NCI-H1694 treated with DMSO at 0.1 percent for 48 hours (cell line): ENCODE results near the gene FBRS.
"Not testable (repeated sequence)": the region's sequence is repeated elsewhere in the genome, so short reads cannot be mapped to it uniquely, and the experiment has no call there.

Experiments used
- DNase-seq: peaks from one replicate; lab custom pipeline; 2025; lab: John Stamatoyannopoulos, UW

Gene FBRS

DNA sequence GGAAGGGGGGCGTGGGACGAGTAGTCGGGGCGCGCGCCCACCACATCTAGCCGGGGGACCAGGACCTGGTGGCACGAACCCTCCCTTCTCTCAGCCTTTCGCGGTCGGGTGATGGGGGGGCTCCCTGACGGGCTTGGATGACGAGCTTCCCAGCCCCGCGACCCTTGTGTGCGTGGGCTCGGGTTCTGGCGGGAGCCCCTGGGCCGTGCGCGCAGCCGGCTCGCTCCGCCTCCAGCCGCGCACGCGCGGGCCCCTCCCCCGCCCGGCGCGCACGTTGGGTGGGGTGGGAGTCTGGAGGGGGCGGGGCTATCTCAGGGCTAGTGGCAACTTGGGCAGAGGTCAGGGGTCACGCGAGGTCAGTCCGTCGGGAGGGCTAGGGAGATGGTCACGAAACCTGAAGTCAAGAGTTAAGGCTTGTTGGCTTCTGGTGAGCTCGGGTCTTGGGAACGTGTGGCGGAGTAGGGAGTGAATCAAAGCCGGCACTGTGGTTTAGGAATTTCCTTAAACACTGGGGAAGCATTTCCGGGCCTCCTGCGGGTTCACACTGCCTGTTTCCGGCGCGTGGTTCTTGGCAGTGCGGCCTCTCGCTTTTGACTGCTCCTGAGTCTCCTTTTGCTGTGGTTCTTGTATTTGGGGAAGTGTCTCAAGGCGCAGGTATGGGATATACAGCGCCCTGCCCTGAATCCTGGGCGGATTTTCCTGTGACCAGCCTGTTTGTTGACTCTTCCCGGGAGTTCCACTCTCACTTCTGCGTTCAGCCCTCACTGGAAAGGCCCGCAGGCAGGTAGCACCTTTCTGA lies 40.8 kb downstream of the FBRS start, which contains the start of gene SRCAP:
TSS of gene SRCAP (plus strand) at position 356 of the 799 bp plus-strand sequence. CDS start 1,654 bp downstream, outside the sequence.
- DNase-seq: peak; percentile 44

GRCh38 chr16:30699615-30700099 lies 41.4 kb downstream of the FBRS start:
- DNase-seq: no peak

- no peak for DNase-seq
These were observed 42.3 kb downstream of the FBRS start for GRCh38 chr16:30700491-30700890.

- DNase-seq: no peak
These were observed 42.7 kb downstream of the FBRS start for GRCh38 chr16:30700971-30701370.

- not testable (repeated sequence) for DNase-seq
These were observed 44.8 kb downstream of the FBRS start for GRCh38 chr16:30703071-30703470.

DNA sequence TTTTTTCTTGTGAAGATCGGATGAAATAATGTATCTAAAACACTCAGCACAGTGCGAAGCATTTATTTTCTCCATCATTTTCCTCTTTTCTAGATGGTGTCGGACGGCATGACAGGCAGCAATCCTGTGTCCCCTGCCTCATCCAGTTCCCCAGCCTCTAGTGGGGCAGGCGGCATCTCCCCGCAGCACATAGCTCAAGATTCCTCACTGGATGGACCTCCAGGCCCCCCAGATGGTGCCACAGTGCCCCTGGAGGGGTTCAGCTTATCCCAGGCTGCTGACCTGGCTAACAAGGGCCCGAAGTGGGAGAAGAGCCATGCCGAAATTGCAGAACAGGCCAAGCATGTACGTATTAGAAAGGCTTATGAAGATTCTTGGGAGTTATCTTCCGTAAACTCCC lies 45.7 kb downstream of the FBRS start:
- DNase-seq: no peak

- DNase-seq: no peak
These were observed 47.8 kb downstream of the FBRS start for GRCh38 chr16:30706046-30706445.

GRCh38 chr16:30710971-30711370 lies 52.7 kb downstream of the FBRS start:
- DNase-seq: no peak

- DNase-seq: no peak
These were observed 53.5 kb downstream of the FBRS start for GRCh38 chr16:30711712-30712111.

DNA sequence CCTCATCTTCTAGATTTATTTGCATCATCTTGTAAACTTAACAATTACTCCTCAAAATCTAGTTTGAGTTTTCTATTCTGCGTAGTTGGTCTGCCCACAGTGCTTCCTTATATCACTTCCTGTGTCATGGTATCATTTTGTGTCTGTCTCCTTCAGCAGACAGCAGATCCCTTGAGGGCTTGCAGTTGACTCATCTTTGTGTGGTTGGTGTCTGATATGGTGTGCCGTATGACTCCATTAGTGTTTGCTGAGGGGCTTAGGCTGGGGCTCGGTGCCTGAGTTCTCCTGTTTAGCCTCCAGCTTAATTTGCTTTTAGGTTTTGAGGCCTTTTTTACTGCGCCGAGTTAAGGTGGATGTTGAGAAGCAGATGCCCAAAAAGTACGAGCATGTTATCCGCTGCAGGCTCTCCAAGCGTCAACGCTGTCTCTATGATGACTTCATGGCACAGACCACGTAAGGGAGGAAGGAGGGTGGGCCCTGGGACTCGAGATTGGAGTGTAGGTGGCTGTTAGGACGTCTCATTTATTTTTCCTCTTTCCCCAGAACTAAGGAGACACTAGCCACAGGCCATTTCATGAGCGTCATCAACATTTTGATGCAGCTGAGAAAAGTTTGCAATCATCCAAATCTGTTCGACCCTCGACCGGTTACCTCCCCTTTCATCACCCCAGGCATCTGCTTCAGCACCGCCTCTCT lies 57.7 kb downstream of the FBRS start:
- no peak for DNase-seq

DNA sequence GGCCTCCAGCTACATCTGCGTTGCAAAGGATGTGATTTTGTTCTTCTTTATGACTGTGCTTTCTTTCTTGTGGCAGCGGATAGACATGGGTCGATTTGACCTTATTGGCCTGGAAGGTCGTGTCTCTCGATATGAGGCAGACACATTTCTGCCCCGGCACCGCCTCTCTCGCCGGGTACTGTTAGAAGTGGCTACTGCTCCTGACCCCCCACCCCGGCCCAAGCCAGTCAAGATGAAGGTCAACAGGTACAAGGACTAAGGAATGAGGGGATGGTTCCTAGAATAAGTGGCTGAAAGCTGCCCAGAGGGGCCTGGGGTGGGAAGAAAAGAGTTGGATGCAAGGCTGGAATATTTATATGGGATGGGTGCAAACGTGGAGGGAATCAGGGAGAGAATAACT lies 61.9 kb downstream of the FBRS start:
- DNase-seq: no peak
